Measurements from ENCODE around the gene AMMECR1.

DNA sequence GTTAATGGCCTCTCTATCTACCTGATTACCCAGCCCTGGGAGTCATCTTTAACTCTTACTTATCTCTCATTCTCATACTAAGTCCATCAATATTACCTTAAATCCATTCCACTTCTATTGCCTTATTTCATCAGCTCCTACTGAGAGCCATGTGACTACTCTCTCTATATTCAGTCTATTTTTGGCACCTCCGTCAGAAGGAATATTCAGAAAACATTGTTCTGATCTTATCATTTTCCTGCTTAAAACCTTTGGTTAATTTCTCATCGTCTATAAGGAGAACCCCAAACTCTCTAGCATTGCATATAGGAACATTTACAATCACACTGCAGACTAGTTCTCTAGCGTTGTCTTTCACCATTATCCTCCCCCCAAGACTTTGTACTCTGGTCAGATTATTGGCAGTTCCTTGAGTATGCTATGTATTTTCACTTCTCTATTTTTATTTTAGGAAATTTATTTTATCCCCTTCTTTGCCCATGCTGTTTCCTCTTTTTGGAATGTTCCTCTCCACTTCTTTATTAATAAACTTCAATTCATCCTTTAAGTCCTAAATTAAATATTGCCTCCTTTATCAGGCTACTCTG, 13.7 kb upstream of the AMMECR1 start:
- TF ChIP-seq, protein P1, sequence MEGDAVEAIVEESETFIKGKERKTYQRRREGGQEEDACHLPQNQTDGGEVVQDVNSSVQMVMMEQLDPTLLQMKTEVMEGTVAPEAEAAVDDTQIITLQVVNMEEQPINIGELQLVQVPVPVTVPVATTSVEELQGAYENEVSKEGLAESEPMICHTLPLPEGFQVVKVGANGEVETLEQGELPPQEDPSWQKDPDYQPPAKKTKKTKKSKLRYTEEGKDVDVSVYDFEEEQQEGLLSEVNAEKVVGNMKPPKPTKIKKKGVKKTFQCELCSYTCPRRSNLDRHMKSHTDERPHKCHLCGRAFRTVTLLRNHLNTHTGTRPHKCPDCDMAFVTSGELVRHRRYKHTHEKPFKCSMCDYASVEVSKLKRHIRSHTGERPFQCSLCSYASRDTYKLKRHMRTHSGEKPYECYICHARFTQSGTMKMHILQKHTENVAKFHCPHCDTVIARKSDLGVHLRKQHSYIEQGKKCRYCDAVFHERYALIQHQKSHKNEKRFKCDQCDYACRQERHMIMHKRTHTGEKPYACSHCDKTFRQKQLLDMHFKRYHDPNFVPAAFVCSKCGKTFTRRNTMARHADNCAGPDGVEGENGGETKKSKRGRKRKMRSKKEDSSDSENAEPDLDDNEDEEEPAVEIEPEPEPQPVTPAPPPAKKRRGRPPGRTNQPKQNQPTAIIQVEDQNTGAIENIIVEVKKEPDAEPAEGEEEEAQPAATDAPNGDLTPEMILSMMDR (IDR thresholded peaks at IDR 0.05) = no peak
- no peak for TF ChIP-seq POLR2A (IDR thresholded peaks at IDR 0.05)
